HepG2 (cell line): ENCODE results near the gene GAREM1. TPM values are rescaled to one million over a fixed set of nuclear protein-coding genes. Genes with fewer than 3 reads are reported as not detected.

Experiments
- ATAC-seq: fragments of 200-7000 bp; cut with Tn5 transposase; 3 replicates; pipeline ENCODE4 v1.9.1; 2020; ENCODE audit warnings: mild to moderate bottlenecking, moderate library complexity
- BruUV-seq: library from RNA; stranded (reverse); fragments of 400-500 nt; replicated peaks from 2 replicates; lab custom pipeline; 2021; lab: Mats Ljungman, UMichigan
- CTCF ChIA-PET: fragments of 300-600 bp; formaldehyde crosslinking; extraction: SDS; loops from one replicate; lab custom pipeline; 2021; ENCODE audit warnings: low total read pairs, inconsistent platforms, low intra/inter-chr PET ratio; lab: Yijun Ruan, JAX
- POLR2A ChIA-PET: fragments of 350-600 bp; sonication (Branson Sonifier 250); formaldehyde crosslinking; loops from one replicate; lab custom pipeline; 2020; ENCODE audit warnings: antibody characterized with exemption, inconsistent platforms; lab: Yijun Ruan, JAX
- DNase-seq: peaks from one replicate; pipeline ENCODE4 v3.0.0-alpha.2; 2015; ENCODE audit warnings: low spot score
- FAIRE-seq: peaks from 3 replicates; lab custom pipeline; 2011; peaks lifted over from hg19 to GRCh38; lab: Jason Lieb, UNC
- H2AFZ ChIP-seq: one replicate; pipeline ENCODE4 v1.6.1; 2011; ENCODE audit warnings: low read length, inconsistent platforms
- H3K27ac ChIP-seq: fragments of 300-600 bp; 3 replicates; pipeline ENCODE4 v1.8.0; 2011; ENCODE audit warnings: mixed run types, mild to moderate bottlenecking, mixed read lengths, low read length, inconsistent platforms; ENCODE audit not compliant: insufficient read depth; ENCODE audit errors: extremely low read length
- H3K27me3 ChIP-seq, 2 experiments: fragments of 200-600 bp in 1 of 2; 2 replicates in 1 of 2; 3 replicates in 1 of 2; pipeline versions ENCODE4 v1.6.0 to v1.8.0; 2011; ENCODE audit warnings: low read length in 2 of 2, mild to moderate bottlenecking in 2 of 2, moderate library complexity in 2 of 2, inconsistent platforms in 1 of 2; ENCODE audit not compliant: insufficient read depth in 2 of 2, control insufficient read depth in 1 of 2
- H3K36me3 ChIP-seq, 2 experiments: fragments of 200-600 bp in 1 of 2; replicated peaks in 1 of 2; 2 replicates in 1 of 2; 3 replicates in 1 of 2; pipeline versions ENCODE4 v1.5.1 to v1.8.0; 2011; ENCODE audit warnings: low read length in 2 of 2, inconsistent platforms in 1 of 2; ENCODE audit not compliant: insufficient read depth in 2 of 2, control insufficient read depth in 1 of 2
- H3K4me1 ChIP-seq: 2 replicates; pipeline ENCODE4 v1.5.1; 2012; ENCODE audit warnings: low read length, inconsistent platforms; ENCODE audit not compliant: insufficient read depth
- H3K4me2 ChIP-seq: 2 replicates; pipeline ENCODE4 v1.6.0; 2011; ENCODE audit warnings: low read depth, low read length, inconsistent platforms
- H3K4me3 ChIP-seq, 3 experiments: fragments of 200-600 bp in 1 of 3; sonication (generic), shearing (Covaris generic) in 1 of 3; replicated peaks in 1 of 3; 2 replicates each; pipeline ENCODE4 v1.5.1; 2011 to 2016; ENCODE audit warnings: low read length in 3 of 3, inconsistent platforms in 2 of 3, low read depth in 2 of 3, mild to moderate bottlenecking in 2 of 3, control low read depth in 1 of 3, mixed read lengths in 1 of 3; ENCODE audit not compliant: insufficient read depth in 1 of 3
- H3K79me2 ChIP-seq: one replicate; pipeline ENCODE4 v1.6.1; 2011; ENCODE audit warnings: low read length, inconsistent platforms; ENCODE audit not compliant: insufficient read depth
- H3K9ac ChIP-seq: 2 replicates; pipeline ENCODE4 v1.6.0; 2011; ENCODE audit warnings: mild to moderate bottlenecking, low read depth, low read length, inconsistent platforms; ENCODE audit not compliant: insufficient read depth
- H3K9me3 ChIP-seq: 2 replicates; pipeline ENCODE4 v1.5.1; 2012; ENCODE audit warnings: mild to moderate bottlenecking, low read length
- H4K20me1 ChIP-seq: 2 replicates; pipeline ENCODE4 v1.6.0; 2011; ENCODE audit warnings: inconsistent platforms, mild to moderate bottlenecking, low read length, moderate library complexity; ENCODE audit not compliant: insufficient read depth
- BORCS8-MEF2B ChIP-seq: sonication (generic); formaldehyde crosslinking; IDR thresholded peaks from 2 replicates; pipeline ENCODE4 v1.8.0; 2022; ENCODE audit warnings: mild to moderate bottlenecking, missing genetic modification reagents
- CHD4 ChIP-seq: fragments of 200-600 bp; sonication (generic); IDR thresholded peaks from 2 replicates; pipeline ENCODE4 v1.7.0; 2017; ENCODE audit warnings: mild to moderate bottlenecking, low read length, borderline replicate concordance
- EZH2 ChIP-seq: conservative IDR thresholded peaks from 2 replicates; pipeline ENCODE4 v1.6.1; 2012; ENCODE audit warnings: mild to moderate bottlenecking, low read depth, low read length, moderate library complexity
- HNRNPLL ChIP-seq: fragments of 200-400 bp; formaldehyde crosslinking; IDR thresholded peaks from 2 replicates; pipeline ENCODE4 v1.6.1; 2017; ENCODE audit warnings: mild to moderate bottlenecking, low read depth, low read length; ENCODE audit not compliant: poor library complexity, severe bottlenecking
- MEF2D ChIP-seq: sonication (generic); formaldehyde crosslinking; IDR thresholded peaks from 2 replicates; pipeline ENCODE4 v1.5.1; 2020; ENCODE audit warnings: mild to moderate bottlenecking, missing genetic modification reagents
- MEIS2 ChIP-seq: sonication (generic); formaldehyde crosslinking; IDR thresholded peaks from 2 replicates; pipeline ENCODE4 v1.9.0; 2021; ENCODE audit warnings: mild to moderate bottlenecking, missing genetic modification reagents
- MTA3 ChIP-seq: sonication (generic); formaldehyde crosslinking; IDR thresholded peaks from 2 replicates; pipeline ENCODE4 v1.4.0; 2020; ENCODE audit warnings: missing genetic modification reagents
- NKX3-1 ChIP-seq: sonication (generic); formaldehyde crosslinking; IDR thresholded peaks from 2 replicates; pipeline ENCODE4 v1.5.0; 2020; ENCODE audit warnings: missing genetic modification reagents
- PHF21A ChIP-seq: sonication (generic); formaldehyde crosslinking; IDR thresholded peaks from 2 replicates; pipeline ENCODE4 v1.5.0; 2020; ENCODE audit warnings: mild to moderate bottlenecking, missing genetic modification reagents
- POGZ ChIP-seq: sonication (generic); formaldehyde crosslinking; IDR thresholded peaks from 2 replicates; pipeline ENCODE4 v1.4.0; 2020; ENCODE audit warnings: mild to moderate bottlenecking, missing genetic modification reagents
- SCMH1 ChIP-seq: sonication (generic); formaldehyde crosslinking; IDR thresholded peaks from 2 replicates; pipeline ENCODE4 v1.9.0; 2021; ENCODE audit warnings: missing genetic modification reagents, mild to moderate bottlenecking, borderline replicate concordance
- SP1 ChIP-seq, 2 experiments: fragments of 450-650 bp in 1 of 2; sonication (generic) in 1 of 2; formaldehyde crosslinking in 1 of 2; IDR thresholded peaks; 2 replicates each; pipeline versions ENCODE4 v1.4.0 to v1.6.1; 2016 to 2020; ENCODE audit warnings: missing genetic modification reagents in 1 of 2
- U2AF2 ChIP-seq: fragments of 200-400 bp; formaldehyde crosslinking; IDR thresholded peaks from 2 replicates; pipeline ENCODE4 v1.6.1; 2017; ENCODE audit warnings: low read depth, mild to moderate bottlenecking, low read length
- ZFY ChIP-seq: sonication (generic); formaldehyde crosslinking; IDR thresholded peaks from 2 replicates; pipeline ENCODE4 v1.4.0; 2020; ENCODE audit warnings: missing genetic modification reagents
- ZNF205 ChIP-seq: IDR thresholded peaks from 2 replicates; pipeline ENCODE4 v1.6.1; 2018; ENCODE audit warnings: missing biosample characterization, missing genetic modification reagents
- ZNF230 ChIP-seq: sonication (generic); formaldehyde crosslinking; IDR thresholded peaks from 2 replicates; pipeline ENCODE4 v1.4.0; 2020; ENCODE audit warnings: mild to moderate bottlenecking, missing genetic modification reagents
- ZNF644 ChIP-seq: IDR thresholded peaks from 2 replicates; pipeline ENCODE4 v1.6.1; 2016; ENCODE audit warnings: low read depth
- ZNF720 ChIP-seq: sonication (generic); formaldehyde crosslinking; IDR thresholded peaks from 2 replicates; pipeline ENCODE4 v1.4.0; 2020; ENCODE audit warnings: missing genetic modification reagents
- WGBS: methylation state at CpG from one replicate; pipeline ENCODE4 v1.1.6; 2017; ENCODE audit warnings: low lambda C conversion rate; 5-methylcytosine and 5-hydroxymethylcytosine counted together
- in situ Hi-C: cut with HindIII; loops from 2 replicates; pipeline ENCODE4 v1.10.0; 2017; ENCODE audit warnings: low pct_unique_long_range_greater_than_20kb; ENCODE audit not compliant: extremely low pct_ligation_motif_present
- intact Hi-C: fragments of 100-400 bp; cut with micrococcal nuclease; formaldehyde crosslinking; loops from one replicate; pipeline ENCODE4 v1.10.0; 2022; ENCODE audit not compliant: unreplicated experiment
- polyA plus RNA-seq, 8 experiments: library from polyadenylated mRNA; depleted of rRNA in 3 of 8; stranded (reverse) in 7 of 8; unstranded in 1 of 8; fragments of >200 nt; fragmentation: Illumina TruSeq in 4 of 8; extraction: Trizol in 4 of 8; gene quantifications; 2 replicates each; pipeline versions ENCODE4 v1.2.1 to v1.2.3, GENCODE V29; 2011 to 2016; ENCODE audit warnings: low read depth in 4 of 8, missing spikeins in 1 of 8, mixed read lengths in 1 of 8; ENCODE audit not compliant: insufficient read depth in 1 of 8
- total RNA-seq, 5 experiments: library from RNA; depleted of rRNA; stranded (reverse); fragments of >200 nt; fragmentation: Illumina TruSeq; extraction: Trizol; gene quantifications; 2 replicates each; pipeline ENCODE4 v1.2.3, GENCODE V29; 2016; ENCODE audit warnings: low read depth in 1 of 5

GAREM1 gene
- total and polyA plus RNA-seq, 2 of the 13 experiments (the other 11 are each of a cell fraction or from before 2014, with no cell fraction given): 2.5 to 2.9 TPM

- TF ChIP-seq POGZ (CRISPR knock-in tag) (peak; percentile 28; the same call in 1 of the 2 replicates), BORCS8-MEF2B (CRISPR knock-in tag) (no peak), SP1 (IDR thresholded peaks at IDR 0.05) (no peak), SP1 (CRISPR knock-in tag; IDR thresholded peaks at IDR 0.05) (no peak), ZFY (no peak), MTA3 (CRISPR knock-in tag) (no peak), PHF21A (CRISPR knock-in tag) (no peak), NKX3-1 (no peak), U2AF2 (no peak), ZNF230 (no peak), ZNF205 (CRISPR knock-in tag) (no peak), MEF2D (no peak; the same call in 1 of the 2 replicates), CHD4 (no peak), MEIS2 (CRISPR knock-in tag) (no peak), ZNF644 (CRISPR knock-in tag) (no peak), ZNF720 (no peak), EZH2 (no peak), SCMH1 (CRISPR knock-in tag) (no peak)
- TF ChIP-seq, all 625 proteins: peak for 52
These were observed 87.4 kb downstream of the GAREM1 start (continued) for GRCh38 chr18:32383050-32383819.

GRCh38 chr18:32381761-32382160 is 88.9 kb downstream of the GAREM1 start:
- Histone ChIP-seq H3K27me3 (no peaks in the 10 kb centered on the region), H4K20me1 (no peaks in the 10 kb centered on the region), H3K4me1 (peaks cover 40% of the 10 kb centered on the region), H3K9ac (no peak overlapping the region), H3K4me3 (no peak overlapping the region), H3K36me3 (no peaks in the 10 kb centered on the region), H3K9me3 (no peaks in the 10 kb centered on the region), H3K79me2 (no peaks in the 10 kb centered on the region), H3K27ac (no peak overlapping the region), H3K4me2 (no peak overlapping the region), H2AFZ (no peak overlapping the region)
- in situ Hi-C loops: no loop called here
- WGBS: 98% methylated on average over 2 of the region's 2 CpGs
- FAIRE-seq (no peak), ATAC-seq (no peak), DNase-seq (no peak)
- intact Hi-C loops: no loop called here
- CTCF ChIA-PET: no interaction called here
- POLR2A ChIA-PET: no interaction called here
- no peak for TF ChIP-seq HNRNPLL
- no TSS peak for BruUV-seq
